Parathyroid adenoma (tissue), 2 donors: ENCODE data around the gene MAPKAPK3.

Experiments used
- H2AFZ ChIP-seq: fragments of 300-600 bp; sonication (generic); one replicate; pipeline ENCODE4 v1.7.0; 2017; ENCODE audit warnings: antibody characterized with exemption, mild to moderate bottlenecking
- H3K27ac ChIP-seq: fragments of 300-600 bp; sonication (generic); one replicate; pipeline ENCODE4 v1.7.0; 2017
- H3K27me3 ChIP-seq: fragments of 300-600 bp; sonication (generic); one replicate; pipeline ENCODE4 v1.7.0; 2017; ENCODE audit warnings: low read length; ENCODE audit not compliant: control insufficient read depth, insufficient read depth
- H3K36me3 ChIP-seq: fragments of 300-600 bp; sonication (generic); one replicate; pipeline ENCODE4 v1.7.0; 2017; ENCODE audit warnings: low read length; ENCODE audit not compliant: control insufficient read depth, insufficient read depth
- H3K4me1 ChIP-seq: fragments of 300-600 bp; sonication (generic); one replicate; pipeline ENCODE4 v1.7.0; 2017; ENCODE audit warnings: control low read depth
- H3K4me2 ChIP-seq: fragments of 300-600 bp; sonication (generic); one replicate; pipeline ENCODE4 v1.7.0; 2017; ENCODE audit warnings: low read length
- H3K4me3 ChIP-seq: fragments of 300-600 bp; sonication (generic); one replicate; pipeline ENCODE4 v1.7.0; 2017; ENCODE audit warnings: low read depth, low read length
- H3K79me2 ChIP-seq: fragments of 300-600 bp; sonication (generic); one replicate; pipeline ENCODE4 v1.7.0; 2017; ENCODE audit warnings: control low read depth
- H3K9ac ChIP-seq: fragments of 300-600 bp; sonication (generic); one replicate; pipeline ENCODE4 v1.7.0; 2017; ENCODE audit warnings: mild to moderate bottlenecking
- H3K9me3 ChIP-seq: fragments of 300-600 bp; sonication (generic); one replicate; pipeline ENCODE4 v1.7.0; 2017; ENCODE audit warnings: low read length; ENCODE audit not compliant: control insufficient read depth
- CTCF ChIP-seq: fragments of 300-600 bp; sonication (generic); IDR thresholded peaks from one replicate; pipeline ENCODE4 v1.7.0; 2017; ENCODE audit warnings: antibody characterized with exemption, mild to moderate bottlenecking
- donor health status: primary hyperparathyroidism.

Gene MAPKAPK3

GRCh38 chr3:50587373-50587772 lies 29.6 kb upstream of the MAPKAPK3 start:
- no peak for TF ChIP-seq CTCF
- H2AFZ ChIP-seq = no peak overlapping the region
- no peak overlapping the region for H3K27ac ChIP-seq
- H3K4me1 ChIP-seq = peaks cover 21% of the 10 kb centered on the region
- no peaks in the 10 kb centered on the region for H3K27me3 ChIP-seq
- no peak overlapping the region for H3K4me3 ChIP-seq
- H3K4me2 ChIP-seq = no peak overlapping the region
- H3K79me2 ChIP-seq = no peaks in the 10 kb centered on the region
- H3K9ac ChIP-seq = no peak overlapping the region
- H3K9me3 ChIP-seq = no peaks in the 10 kb centered on the region
- no peaks in the 10 kb centered on the region for H3K36me3 ChIP-seq

GRCh38 chr3:50587806-50588758 lies 28.9 kb upstream of the MAPKAPK3 start:
- Histone ChIP-seq H3K36me3 (no peaks in the 10 kb centered on the region), H3K79me2 (no peaks in the 10 kb centered on the region), H3K9me3 (no peaks in the 10 kb centered on the region), H3K27ac (peak overlapping the region; percentile 24), H3K4me3 (no peak overlapping the region), H3K27me3 (no peaks in the 10 kb centered on the region), H3K4me2 (no peak overlapping the region), H3K9ac (no peak overlapping the region), H2AFZ (peak overlapping the region; percentile 47), H3K4me1 (peaks cover 21% of the 10 kb centered on the region)
- no peak for TF ChIP-seq CTCF

GRCh38 chr3:50588759-50589433 lies 28.1 kb upstream of the MAPKAPK3 start:
- H3K27me3 ChIP-seq = no peaks in the 10 kb centered on the region
- H3K9me3 ChIP-seq = no peaks in the 10 kb centered on the region
- no peak overlapping the region for H3K4me3 ChIP-seq
- H3K36me3 ChIP-seq = no peaks in the 10 kb centered on the region
- no peak overlapping the region for H3K9ac ChIP-seq
- peak overlapping the region; percentile 24 for H3K4me2 ChIP-seq
- TF ChIP-seq CTCF = no peak
- peaks cover 21% of the 10 kb centered on the region for H3K4me1 ChIP-seq
- H3K27ac ChIP-seq = peak overlapping the region; percentile 24
- H3K79me2 ChIP-seq = no peaks in the 10 kb centered on the region
- H2AFZ ChIP-seq = no peak overlapping the region

GRCh38 chr3:50591196-50591741 lies 25.7 kb upstream of the MAPKAPK3 start:
- no peak overlapping the region for H3K4me3 ChIP-seq
- H3K36me3 ChIP-seq = no peaks in the 10 kb centered on the region
- H3K27ac ChIP-seq = no peak overlapping the region
- H3K9me3 ChIP-seq = no peaks in the 10 kb centered on the region
- no peak for TF ChIP-seq CTCF
- no peaks in the 10 kb centered on the region for H3K79me2 ChIP-seq
- no peaks in the 10 kb centered on the region for H3K27me3 ChIP-seq
- no peak overlapping the region for H3K9ac ChIP-seq
- peaks cover 34% of the 10 kb centered on the region for H3K4me1 ChIP-seq
- no peak overlapping the region for H2AFZ ChIP-seq
- no peak overlapping the region for H3K4me2 ChIP-seq
